Vagina (tissue), 2 donors: ENCODE results near the gene ECEL1. TPM values are rescaled to one million over a fixed set of nuclear protein-coding genes. Genes with fewer than 3 reads are reported as not detected.

Experiments used
- DNase-seq, 2 donors: peaks; one replicate each; pipeline ENCODE4 v3.0.0-alpha.2; 2017; ENCODE audit errors: extremely low spot score in 2 of 2
- H3K27ac ChIP-seq: fragments of 200-600 bp; sonication (generic); one replicate; pipeline ENCODE4 v1.5.1; 2019
- H3K27me3 ChIP-seq: fragments of 200-600 bp; sonication (generic); one replicate; pipeline ENCODE4 v1.5.1; 2019
- H3K36me3 ChIP-seq, 2 donors: fragments of 200-600 bp; sonication (generic); one replicate each; pipeline ENCODE4 v1.5.1; 2017 to 2019
- H3K4me1 ChIP-seq: fragments of 200-600 bp; sonication (generic); one replicate; pipeline ENCODE4 v1.5.1; 2019
- H3K4me3 ChIP-seq, 2 donors: fragments of 200-600 bp; sonication (generic); 1 replicate in 1 of 2; 2 replicates in 1 of 2; pipeline ENCODE4 v1.5.1; 2016 to 2019
- H3K9me3 ChIP-seq: fragments of 200-600 bp; sonication (generic); one replicate; pipeline ENCODE4 v1.5.1; 2019
- POLR2A ChIP-seq, 2 donors: fragments of 450-650 bp; IDR thresholded peaks; one replicate each; pipeline ENCODE4 v1.6.1; 2017; ENCODE audit warnings: antibody characterized with exemption in 2 of 2, mild to moderate bottlenecking in 2 of 2, moderate library complexity in 2 of 2
- POLR2AphosphoS5 ChIP-seq, 2 donors: sonication (generic); formaldehyde crosslinking; IDR thresholded peaks; one replicate each; pipeline ENCODE4 v1.9.0; 2017; ENCODE audit warnings: antibody characterized with exemption in 2 of 2, mild to moderate bottlenecking in 2 of 2, low read depth in 1 of 2; ENCODE audit not compliant: insufficient read depth in 1 of 2
- intact Hi-C: fragments of 100-400 bp; cut with DNase I; formaldehyde crosslinking; loops from one replicate; pipeline ENCODE4 v1.15.1; 2023
- total RNA-seq: library from RNA; depleted of rRNA; stranded (reverse); fragments of >200 nt; gene quantifications from one replicate; pipeline ENCODE4 v1.2.3, GENCODE V29; 2016
- TF ChIP-seq, protein P1 (sequence below), 3 experiments: fragments of 450-650 bp in 2 of 3; fragments of 200-600 bp in 1 of 3; sonication (generic) in 1 of 3; IDR thresholded peaks; one replicate each; pipeline ENCODE4 v1.5.1; 2017 to 2019; ENCODE audit warnings: antibody characterized with exemption in 3 of 3, mild to moderate bottlenecking in 2 of 3, moderate library complexity in 2 of 3

The ECEL1 gene
- total RNA-seq, 1 donor from 2014 or later, result not detected

DNA sequence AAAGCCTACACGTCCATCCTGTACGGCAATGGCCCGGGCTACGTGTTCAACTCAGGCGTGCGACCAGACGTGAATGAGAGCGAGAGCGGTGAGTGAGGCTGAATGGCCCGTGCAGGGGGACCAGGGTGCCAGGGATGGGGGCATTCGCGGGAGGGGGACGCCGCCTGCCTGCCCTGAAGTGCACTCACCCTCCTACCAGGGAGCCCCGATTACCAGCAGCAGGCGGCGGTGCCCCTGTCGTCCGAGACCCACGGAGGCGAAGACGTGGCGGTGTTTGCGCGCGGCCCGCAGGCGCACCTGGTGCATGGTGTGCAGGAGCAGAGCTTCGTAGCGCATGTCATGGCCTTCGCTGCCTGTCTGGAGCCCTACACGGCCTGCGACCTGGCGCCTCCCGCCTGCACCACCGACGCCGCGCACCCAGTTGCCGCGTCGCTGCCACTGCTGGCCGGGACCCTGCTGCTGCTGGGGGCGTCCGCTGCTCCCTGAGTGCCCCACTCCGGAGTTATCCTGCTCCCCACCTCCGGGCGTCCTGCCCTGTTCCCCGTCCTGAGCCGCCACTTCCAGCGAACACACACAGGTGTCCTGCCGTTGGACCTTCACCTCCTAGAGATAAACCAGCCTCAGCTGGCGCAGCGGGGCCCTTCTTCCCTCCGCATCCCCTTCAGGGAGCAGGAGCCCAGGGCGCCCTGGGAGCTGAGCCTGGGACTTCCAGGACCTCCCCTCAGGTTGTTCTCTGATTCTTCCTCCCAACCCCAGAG, 28.8 kb downstream of the ECEL1 start:
- H3K4me3 ChIP-seq, result no peak overlapping the region
- no peaks in the 10 kb centered on the region for H3K27me3 ChIP-seq
- intact Hi-C loops, result no loop called here
- no peak overlapping the region for H3K27ac ChIP-seq
- TF ChIP-seq POLR2A (IDR thresholded peaks at IDR 0.05), result no peak
- TF ChIP-seq POLR2AphosphoS5 (IDR thresholded peaks at IDR 0.05; ENCODE audit: insufficient read depth in 1 of 2, low read depth in 1 of 2), result no peak
- TF ChIP-seq, protein P1, sequence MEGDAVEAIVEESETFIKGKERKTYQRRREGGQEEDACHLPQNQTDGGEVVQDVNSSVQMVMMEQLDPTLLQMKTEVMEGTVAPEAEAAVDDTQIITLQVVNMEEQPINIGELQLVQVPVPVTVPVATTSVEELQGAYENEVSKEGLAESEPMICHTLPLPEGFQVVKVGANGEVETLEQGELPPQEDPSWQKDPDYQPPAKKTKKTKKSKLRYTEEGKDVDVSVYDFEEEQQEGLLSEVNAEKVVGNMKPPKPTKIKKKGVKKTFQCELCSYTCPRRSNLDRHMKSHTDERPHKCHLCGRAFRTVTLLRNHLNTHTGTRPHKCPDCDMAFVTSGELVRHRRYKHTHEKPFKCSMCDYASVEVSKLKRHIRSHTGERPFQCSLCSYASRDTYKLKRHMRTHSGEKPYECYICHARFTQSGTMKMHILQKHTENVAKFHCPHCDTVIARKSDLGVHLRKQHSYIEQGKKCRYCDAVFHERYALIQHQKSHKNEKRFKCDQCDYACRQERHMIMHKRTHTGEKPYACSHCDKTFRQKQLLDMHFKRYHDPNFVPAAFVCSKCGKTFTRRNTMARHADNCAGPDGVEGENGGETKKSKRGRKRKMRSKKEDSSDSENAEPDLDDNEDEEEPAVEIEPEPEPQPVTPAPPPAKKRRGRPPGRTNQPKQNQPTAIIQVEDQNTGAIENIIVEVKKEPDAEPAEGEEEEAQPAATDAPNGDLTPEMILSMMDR (IDR thresholded peaks at IDR 0.05), result no peak
- H3K36me3 ChIP-seq, result no peaks in the 10 kb centered on the region
- no peaks in the 10 kb centered on the region for H3K9me3 ChIP-seq
- H3K4me1 ChIP-seq, result no peaks in the 10 kb centered on the region
- no peak for DNase-seq

DNA sequence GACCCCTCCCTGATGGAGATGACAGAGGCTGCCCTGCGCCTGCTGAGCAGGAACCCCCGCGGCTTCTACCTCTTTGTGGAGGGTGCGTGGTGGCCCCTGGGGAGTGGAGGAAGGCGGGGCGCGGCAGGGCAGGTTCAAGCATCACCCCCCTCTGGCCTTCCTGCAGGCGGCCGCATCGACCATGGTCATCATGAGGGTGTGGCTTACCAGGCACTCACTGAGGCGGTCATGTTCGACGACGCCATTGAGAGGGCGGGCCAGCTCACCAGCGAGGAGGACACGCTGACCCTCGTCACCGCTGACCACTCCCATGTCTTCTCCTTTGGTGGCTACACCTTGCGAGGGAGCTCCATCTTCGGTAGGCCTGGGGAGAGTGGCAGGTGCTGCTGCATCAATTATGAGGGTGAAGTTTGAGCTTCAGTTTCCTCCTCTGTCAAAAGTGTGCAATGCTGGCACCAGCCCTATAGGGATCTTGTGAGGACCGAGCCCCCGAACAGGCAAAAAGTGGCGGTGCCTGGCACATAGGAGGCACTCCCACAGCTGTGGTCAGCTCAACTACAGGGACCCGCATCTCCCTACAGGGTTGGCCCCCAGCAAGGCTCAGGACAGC, 29.5 kb downstream of the ECEL1 start:
- DNase-seq, result no peak
- intact Hi-C loops, result no loop called here
- Histone ChIP-seq H3K27me3 (no peaks in the 10 kb centered on the region), H3K27ac (no peak overlapping the region), H3K4me1 (no peaks in the 10 kb centered on the region), H3K36me3 (no peaks in the 10 kb centered on the region), H3K4me3 (no peak overlapping the region), H3K9me3 (no peaks in the 10 kb centered on the region)
- TF ChIP-seq POLR2AphosphoS5 (IDR thresholded peaks at IDR 0.05; ENCODE audit: insufficient read depth in 1 of 2, low read depth in 1 of 2) (no peak), POLR2A (IDR thresholded peaks at IDR 0.05) (no peak)
- TF ChIP-seq, protein P1 (IDR thresholded peaks at IDR 0.05), result no peak

DNA sequence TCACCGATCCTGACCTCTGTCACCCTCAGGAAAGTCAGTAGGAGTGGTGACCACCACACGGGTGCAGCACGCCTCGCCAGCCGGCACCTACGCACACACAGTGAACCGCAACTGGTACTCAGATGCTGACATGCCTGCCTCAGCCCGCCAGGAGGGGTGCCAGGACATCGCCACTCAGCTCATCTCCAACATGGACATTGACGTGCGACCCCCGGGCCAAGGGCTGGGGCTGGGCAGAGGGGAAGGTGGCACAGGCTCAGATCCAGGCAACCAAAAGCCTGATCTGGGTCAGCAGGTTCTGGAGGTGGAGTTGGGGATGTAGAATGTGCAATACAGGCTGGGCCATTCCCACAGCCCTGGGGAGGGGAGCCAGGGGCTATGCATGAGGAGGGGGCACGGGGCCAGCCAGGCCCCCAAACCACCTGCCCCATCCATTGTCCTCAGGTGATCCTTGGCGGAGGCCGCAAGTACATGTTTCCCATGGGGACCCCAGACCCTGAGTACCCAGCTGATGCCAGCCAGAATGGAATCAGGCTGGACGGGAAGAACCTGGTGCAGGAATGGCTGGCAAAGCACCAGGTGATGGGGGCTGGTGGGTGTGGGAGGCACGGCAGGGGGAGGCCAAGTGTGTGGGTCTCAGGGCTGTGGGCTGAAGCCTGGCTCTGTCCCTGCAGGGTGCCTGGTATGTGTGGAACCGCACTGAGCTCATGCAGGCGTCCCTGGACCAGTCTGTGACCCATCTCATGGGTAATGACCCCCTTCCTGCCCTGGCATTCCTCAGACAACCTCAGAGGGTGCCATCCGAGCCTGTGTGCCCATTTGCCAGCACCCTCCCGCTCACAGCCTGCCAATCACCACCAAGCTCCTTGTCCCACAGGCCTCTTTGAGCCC, 30.3 kb downstream of the ECEL1 start:
- H3K27ac ChIP-seq, result no peak overlapping the region
- intact Hi-C loops, result no loop called here
- no peak overlapping the region for H3K4me3 ChIP-seq
- H3K36me3 ChIP-seq, result no peaks in the 10 kb centered on the region
- no peaks in the 10 kb centered on the region for H3K9me3 ChIP-seq
- H3K4me1 ChIP-seq, result no peaks in the 10 kb centered on the region
- TF ChIP-seq POLR2AphosphoS5 (IDR thresholded peaks at IDR 0.05; ENCODE audit: insufficient read depth in 1 of 2, low read depth in 1 of 2) (no peak), POLR2A (IDR thresholded peaks at IDR 0.05) (no peak)
- TF ChIP-seq, protein P1 (IDR thresholded peaks at IDR 0.05), result no peak
- DNase-seq, result no peak
- H3K27me3 ChIP-seq, result no peaks in the 10 kb centered on the region

DNA sequence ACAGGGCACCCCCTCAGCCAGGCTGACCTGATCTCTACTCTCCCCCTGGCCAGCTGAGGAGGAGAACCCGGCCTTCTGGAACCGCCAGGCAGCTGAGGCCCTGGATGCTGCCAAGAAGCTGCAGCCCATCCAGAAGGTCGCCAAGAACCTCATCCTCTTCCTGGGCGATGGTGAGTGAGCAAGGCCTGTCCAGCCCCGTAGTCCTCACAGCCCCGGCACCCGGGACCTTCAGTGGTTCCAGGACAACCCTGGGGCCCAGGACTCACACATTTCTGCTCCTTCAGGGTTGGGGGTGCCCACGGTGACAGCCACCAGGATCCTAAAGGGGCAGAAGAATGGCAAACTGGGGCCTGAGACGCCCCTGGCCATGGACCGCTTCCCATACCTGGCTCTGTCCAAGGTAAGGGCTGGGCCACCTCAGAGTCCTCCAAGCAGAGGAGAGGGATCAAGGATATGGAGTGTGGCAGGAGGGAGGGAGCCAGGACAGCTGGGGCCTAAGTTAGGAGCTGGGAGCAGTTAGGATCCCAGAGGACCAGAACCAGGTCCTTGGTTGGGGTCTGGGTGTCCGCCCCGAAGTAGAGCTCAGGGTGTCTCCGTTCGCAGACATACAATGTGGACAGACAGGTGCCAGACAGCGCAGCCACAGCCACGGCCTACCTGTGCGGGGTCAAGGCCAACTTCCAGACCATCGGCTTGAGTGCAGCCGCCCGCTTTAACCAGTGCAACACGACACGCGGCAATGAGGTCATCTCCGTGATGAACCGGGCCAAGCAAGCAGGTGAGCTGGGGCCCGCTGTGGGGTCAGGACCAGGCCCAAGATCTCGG, 31.1 kb downstream of the ECEL1 start:
- TF ChIP-seq, protein P1 (IDR thresholded peaks at IDR 0.05), result no peak
- no peak for TF ChIP-seq POLR2AphosphoS5 (IDR thresholded peaks at IDR 0.05; ENCODE audit: insufficient read depth in 1 of 2, low read depth in 1 of 2)
- TF ChIP-seq POLR2A (IDR thresholded peaks at IDR 0.05), result no peak
- Histone ChIP-seq H3K4me1 (no peaks in the 10 kb centered on the region), H3K27me3 (no peaks in the 10 kb centered on the region), H3K36me3 (no peaks in the 10 kb centered on the region), H3K9me3 (no peaks in the 10 kb centered on the region), H3K4me3 (no peak overlapping the region), H3K27ac (no peak overlapping the region)
- no peak for DNase-seq
- intact Hi-C loops, result no loop called here
